Measurements from ENCODE around the gene NR6A1. TPM values are rescaled to one million over a fixed set of nuclear protein-coding genes. Genes with fewer than 3 reads are reported as not detected.

The NR6A1 gene
- total RNA-seq, 1 donor from 2014 or later = 0.72 TPM

DNA sequence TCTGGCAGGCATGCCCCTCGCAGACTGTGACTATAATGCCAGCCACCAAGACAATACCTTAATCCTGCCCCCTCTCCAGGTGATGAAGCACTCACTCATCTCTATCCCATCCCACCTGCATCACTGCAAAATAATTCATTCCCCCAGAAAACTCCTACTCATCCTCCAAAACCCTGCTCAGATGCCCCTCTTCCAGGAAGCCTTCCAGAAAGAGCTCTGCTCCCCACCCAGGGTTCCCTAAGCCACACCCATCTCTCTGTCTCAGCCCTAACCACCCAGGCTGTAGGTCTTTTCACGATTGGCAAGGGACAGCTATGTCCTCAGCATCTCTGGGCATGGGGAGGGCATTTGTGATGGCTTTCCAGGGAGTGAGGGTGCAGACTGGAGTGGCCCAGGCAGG, 281.1 kb downstream of the NR6A1 start:
- no peak for DNase-seq (ENCODE audit: low spot score)

DNA sequence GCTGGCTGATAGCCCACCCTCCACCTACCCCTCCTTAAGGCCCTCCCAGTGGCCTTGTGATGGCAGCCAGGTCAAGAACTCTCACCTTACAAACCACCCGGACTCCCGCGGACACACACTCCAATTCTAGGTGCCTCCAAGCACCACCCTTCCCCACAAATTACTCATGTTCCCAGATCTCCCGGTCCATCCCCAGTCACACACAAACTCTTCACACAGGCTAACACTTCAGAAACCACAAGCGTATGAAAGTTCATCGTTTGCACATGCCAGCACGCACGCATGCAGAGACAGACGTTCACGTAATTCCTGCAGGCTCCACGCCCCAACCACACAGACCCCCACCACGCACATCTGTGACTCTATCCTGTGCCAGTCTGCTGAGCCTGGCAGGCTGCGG, 281.9 kb downstream of the NR6A1 start:
- no peak for DNase-seq (ENCODE audit: low spot score)

DNA sequence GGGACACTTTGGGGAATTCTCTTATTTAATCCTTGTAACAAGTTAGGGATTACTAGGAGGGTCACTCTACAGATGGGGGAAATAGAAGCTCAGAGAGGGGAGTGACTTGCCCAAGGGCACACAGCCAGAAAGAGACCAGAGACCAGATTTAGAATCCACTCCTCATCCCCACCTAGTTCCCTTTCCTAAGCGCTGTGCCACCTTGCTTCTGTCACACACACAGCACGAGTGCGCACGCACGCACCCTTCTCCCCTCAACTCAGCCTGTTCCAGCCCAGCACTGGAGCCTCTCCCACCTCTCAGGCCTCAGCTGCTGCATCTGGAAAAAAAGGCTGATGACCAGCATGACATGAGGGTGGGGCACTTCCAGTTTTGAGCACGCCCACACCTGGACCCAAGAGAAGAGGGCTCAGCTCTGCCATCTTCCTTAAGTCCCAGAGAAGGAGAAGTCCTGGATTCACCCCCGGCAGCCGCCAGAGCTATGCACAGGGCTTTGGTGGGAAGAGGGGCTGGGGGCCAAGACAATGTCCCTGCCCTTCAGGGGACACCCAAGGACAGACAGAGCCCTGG, 282.4 kb downstream of the NR6A1 start:
- DNase-seq (ENCODE audit: low spot score) = no peak

DNA sequence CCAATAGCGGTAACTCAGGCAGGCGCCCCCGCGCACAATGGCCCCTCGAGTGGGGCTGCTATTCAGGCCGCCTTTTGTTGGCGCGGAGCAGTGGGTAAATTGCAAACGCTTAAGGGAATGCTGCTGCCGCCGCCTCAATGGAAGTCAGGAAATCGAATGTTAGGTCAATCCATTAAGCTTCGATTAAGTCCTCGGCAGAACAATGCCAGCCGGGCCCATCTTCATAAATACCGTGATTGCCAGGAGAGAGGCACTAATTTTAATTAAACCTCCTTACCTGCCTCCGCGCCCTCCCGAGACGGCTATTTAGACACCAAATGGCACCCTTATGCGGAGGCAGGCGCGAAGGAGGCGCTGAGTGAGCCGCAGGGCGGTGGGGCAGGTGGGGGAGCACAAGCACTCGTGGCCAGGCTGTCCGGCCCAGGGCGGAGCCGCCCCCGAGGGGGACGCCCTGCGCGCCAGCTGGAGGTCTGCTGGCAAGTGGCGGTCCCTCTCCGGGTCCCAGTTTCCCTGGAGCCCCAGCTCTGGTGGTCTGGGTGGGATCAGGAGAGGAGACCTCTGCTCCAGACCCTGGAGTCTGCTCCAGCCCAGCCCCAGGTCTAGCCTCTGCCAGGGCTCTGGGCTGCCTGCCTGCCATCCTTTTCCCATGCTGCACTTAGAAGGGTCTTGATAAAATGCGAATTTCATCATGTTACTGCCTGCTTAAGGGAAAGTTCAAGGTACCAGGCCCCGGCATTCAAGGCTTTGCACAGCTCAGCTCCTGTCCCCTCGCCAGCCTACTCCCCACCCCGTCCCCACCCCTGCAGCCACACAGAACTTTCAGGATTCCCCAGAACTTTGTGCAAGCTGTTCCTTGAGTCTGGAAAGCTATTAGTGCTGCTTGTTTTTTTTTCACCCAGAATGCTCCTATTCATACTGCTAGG, 283.6 kb downstream of the NR6A1 start:
- no peak for DNase-seq (ENCODE audit: low spot score)

DNA sequence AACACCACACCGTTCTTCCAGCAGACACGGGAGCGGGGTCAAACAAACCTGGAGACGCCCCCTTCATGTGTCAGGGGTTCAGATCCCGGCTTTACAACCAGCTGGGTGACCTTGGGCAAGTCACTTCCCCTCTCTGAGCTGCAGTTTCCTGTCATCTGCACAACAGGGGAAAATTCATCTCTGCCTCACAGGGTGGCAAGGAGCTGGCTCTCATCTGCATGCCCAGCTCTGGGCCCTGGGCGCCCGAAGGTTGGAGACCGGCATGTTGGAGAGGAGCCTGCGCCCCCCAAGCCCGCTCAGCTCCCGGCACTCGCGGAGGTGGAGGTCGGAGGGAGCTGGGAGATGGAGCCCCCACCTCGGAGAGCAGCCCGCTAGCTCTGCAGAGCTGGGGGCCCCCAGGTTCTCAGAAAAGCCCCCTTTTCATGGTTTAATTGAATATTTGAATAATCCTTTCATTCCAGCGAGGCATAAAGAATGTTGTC, 284.3 kb downstream of the NR6A1 start:
- no peak for DNase-seq (ENCODE audit: low spot score)

DNA sequence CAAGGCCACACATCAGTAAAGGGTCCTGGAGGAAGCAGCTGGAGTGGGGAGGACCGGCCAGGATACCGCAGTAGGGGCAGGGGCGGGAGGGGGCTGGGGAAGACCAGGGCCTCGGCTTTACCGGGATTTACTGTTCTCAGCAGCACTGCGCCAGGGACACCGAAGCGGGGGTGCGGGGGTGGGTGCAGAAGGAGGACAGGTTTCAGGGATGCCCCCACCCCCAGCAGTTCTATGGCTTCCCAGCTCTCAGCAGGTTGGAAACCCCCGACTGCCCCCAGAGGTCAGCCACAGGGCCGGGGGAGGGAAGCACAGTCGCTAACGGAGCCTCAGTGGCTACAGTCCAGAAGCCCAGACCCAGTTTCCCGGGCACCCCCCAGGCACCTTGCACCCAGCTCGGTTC, 285.2 kb downstream of the NR6A1 start:
- DNase-seq (ENCODE audit: low spot score) = no peak

DNA sequence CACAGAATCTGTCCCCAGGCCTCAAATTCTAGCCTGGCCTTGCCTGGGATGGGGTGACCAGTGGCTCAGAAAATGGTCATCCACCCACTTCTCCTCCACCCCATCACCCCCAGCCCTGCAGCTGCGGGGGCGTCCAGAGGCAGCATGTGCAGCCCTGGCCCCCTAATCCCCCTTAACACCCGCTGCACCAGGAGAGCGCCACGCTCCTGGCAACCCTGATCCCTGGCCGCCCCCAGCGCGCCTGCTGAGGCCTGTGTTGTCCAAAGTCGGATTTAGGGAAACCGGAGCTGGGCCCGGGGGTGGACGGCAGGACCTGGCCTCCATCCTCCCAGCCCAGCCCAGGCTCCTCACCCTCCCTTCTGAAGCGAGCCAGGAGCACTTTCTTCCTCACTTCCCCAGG, 285.9 kb downstream of the NR6A1 start:
- no peak for DNase-seq (ENCODE audit: low spot score)

DNA sequence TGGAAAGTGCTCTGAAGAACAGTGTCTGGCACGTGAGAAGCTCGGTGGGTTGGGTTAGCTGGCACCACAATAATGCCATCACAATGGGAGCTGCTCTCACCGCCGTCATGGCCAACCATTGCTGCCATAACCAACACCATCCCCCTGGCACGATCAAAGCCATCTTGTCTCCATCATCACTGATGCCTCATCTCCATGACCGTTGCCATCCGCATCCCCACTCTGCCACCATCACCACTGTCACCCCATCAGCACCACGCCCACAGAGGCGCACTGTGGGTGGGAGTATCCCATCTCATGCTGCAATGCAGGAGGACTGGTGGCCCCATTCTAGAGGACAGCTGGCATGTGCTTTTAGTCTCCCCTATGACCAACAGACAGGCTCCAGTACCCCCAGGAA, 287.6 kb downstream of the NR6A1 start:
- DNase-seq (ENCODE audit: low spot score) = no peak

DNA sequence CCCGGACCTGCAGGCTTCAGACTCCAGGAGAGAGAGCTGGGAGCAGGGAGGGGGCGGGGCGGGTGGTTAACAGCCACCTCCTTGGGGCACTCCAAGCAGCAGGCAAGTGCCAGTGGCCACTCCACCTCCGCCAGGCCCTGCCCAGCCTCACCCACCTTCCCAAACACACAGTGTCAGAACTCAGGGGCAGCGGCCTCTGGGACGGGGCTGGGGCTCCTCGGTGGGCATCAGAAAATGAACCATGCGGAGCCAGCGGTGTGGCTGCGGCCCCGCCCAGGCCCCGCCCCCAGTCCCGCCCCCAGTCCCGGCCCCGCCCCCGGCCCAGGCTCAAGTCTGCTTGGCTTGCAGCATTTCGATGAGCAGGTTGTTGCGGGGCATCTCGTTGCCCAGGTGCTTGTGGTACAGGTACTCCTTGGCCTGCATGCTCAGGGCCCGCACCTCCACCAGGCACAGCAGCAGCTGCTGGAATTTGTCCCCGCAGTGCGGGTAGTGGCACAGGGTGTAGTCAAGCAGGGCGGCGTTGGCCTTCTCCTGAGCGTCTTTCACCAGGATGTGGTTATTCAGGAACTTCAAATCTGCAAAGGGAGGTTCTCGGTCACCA, 288.6 kb downstream of the NR6A1 start:
- no peak for DNase-seq (ENCODE audit: low spot score)

DNA sequence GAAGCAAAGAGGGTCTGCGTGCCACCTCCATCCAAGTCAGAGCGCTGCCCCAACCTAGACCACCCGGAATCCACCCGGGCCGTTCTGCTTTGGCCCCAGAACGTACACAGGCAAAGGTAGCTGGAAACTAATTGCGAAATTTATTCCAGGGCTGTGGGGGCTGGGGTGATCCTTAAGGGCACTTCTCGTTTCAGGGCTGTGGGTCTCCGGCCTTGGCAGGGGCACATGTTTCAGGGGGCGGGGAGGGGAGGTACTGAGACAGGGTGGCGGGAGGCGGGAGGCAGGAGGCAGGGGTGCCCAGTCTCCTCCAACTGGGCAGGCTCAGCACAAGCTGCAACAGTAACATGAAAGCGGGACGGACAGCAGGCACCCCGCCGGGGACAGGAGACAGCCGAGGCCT, 290.0 kb downstream of the NR6A1 start:
- DNase-seq (ENCODE audit: low spot score) = no peak

DNA sequence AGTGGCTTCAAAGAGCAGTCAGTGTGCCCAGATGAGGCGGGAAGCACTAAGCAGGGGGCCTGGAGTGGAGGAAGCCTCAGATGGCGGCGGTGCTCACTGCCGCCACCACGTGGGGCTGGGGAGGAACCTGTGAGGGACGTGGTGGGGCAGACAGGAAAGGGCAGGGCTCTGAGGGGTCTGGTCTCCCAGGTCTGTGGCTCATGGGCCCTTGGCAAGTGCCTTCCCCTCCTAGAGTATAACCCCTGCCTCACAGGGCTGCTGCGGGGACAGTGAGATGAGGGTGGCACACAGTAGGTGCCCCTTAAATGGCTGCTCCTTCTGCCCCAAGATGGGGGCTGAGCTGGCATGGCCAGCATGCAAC, 290.5 kb downstream of the NR6A1 start:
- DNase-seq (ENCODE audit: low spot score) = no peak

DNA sequence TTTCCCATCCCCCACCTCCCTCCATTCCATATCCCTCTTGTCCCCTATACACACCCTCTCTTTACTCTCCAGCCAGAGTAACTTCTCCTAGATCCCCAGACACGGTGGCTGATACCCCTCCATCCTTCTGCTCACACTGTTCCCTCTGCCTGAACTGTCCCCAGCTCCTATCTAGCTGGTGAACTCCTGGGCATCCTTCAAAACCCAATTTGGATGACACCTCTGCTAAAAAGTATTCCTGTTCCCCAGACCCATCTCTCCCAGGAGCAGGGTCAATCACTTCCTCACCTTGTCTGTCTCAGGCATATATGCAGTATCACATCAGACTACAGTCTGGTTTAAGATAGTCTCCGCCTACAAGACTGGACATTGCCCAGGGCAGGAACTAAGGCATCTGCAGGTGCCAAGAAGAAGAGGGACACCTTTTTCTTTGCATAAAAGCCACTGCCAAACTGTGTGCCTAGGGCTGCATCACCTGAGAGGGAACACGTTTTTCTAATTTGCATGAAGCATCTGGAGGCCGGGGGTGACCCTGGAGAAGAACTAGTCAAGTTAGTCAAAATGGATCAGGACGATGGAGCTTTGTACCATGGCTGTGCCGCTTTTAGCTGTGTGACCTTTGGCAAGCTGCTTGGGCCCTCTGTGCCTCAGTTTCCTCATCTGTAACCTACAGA, 291.0 kb downstream of the NR6A1 start:
- DNase-seq (ENCODE audit: low spot score) = no peak

DNA sequence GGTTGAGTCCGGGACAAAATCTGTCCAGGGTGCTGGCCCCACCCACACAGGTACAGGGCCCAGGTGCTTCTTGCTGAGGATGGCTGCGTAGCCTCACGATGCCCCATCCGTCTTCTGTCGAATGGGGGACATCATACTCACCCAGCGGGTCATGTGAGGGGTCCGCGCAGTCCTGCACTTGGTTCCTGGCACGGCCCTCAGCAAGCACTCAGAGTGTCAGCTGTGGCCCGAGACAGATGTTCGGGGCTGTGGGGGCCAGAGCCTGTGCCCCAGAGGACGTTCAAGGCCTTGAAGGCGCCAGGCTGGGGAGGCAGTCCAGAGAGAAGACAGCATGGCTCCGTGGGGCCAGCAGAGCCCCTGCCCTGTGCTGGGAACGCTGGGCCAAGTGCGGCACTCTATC, 291.7 kb downstream of the NR6A1 start:
- no peak for DNase-seq (ENCODE audit: low spot score)

DNA sequence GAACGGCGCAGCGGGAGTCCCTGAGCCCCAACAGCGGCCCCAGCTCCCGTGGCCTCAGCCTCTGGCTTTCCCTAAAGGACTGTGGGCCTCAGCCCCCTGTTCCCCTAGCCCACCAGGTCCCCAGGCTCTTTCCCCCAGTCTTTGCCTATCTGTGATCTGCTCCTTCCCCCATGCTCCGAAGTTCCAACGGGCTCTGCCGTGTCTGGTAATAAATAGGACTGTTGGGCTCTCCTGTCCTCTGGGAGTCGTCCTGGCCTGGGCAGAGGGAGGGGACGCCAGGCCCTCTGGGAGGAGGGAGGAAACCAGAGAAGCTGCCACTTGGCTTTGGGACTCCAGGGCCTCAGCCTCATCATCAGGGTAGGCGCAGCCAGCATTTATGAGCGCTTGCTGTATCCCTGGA, 292.8 kb downstream of the NR6A1 start:
- no peak for DNase-seq (ENCODE audit: low spot score)

DNA sequence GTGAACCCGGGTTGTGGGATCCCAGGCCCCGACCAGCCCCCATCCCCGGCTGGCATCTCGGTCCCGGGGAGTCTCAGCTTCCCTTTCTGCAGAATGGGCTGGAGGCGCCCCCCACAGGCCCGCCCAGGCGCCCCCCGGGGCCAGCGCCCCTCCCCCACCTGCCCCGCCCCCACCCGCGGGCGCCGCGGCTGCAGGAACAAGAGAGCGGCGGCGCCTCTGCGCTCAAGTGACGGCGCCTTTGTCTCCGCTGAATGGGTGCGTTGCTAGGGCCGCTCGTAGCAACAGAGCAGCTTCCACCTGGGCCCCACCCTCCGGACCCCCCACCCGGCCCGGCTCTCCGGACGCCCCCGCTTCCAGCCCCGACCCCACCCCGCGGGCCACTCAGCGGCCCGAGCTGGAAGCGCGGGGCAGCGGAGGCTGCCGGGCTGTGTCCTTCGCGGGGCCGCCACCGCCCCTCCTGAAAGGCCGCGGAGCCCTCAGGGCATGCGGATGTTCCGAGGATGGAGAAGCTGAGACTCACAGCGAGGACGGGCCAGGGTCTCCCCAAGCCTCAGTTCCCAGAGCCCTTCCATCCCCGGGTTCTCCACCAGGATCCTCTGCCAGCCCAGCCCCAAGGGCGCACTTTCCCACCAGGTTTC, 293.3 kb downstream of the NR6A1 start:
- no peak for DNase-seq (ENCODE audit: low spot score)

DNA sequence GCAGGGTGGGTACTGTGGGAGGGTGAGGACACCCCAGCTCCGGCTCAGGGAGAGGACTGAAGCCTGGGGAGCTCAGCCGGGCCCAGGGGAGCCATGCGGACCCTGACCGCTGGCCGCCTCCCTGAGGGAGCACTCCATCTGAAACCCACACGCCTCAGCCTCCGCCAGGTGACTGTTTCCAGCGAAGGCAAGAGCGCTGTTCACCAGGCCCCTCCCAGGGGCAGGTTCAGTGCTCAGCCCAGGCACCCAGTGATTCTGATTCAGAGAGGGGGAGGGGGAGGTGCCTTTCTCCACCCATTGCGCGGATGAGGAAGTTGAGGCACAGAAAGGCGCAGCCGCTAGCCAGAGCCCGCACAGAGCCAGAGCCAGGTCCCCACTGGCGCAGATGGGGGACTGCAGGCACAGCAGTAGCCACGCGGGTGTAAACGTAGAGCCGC, 293.9 kb downstream of the NR6A1 start:
- no peak for DNase-seq (ENCODE audit: low spot score)

DNA sequence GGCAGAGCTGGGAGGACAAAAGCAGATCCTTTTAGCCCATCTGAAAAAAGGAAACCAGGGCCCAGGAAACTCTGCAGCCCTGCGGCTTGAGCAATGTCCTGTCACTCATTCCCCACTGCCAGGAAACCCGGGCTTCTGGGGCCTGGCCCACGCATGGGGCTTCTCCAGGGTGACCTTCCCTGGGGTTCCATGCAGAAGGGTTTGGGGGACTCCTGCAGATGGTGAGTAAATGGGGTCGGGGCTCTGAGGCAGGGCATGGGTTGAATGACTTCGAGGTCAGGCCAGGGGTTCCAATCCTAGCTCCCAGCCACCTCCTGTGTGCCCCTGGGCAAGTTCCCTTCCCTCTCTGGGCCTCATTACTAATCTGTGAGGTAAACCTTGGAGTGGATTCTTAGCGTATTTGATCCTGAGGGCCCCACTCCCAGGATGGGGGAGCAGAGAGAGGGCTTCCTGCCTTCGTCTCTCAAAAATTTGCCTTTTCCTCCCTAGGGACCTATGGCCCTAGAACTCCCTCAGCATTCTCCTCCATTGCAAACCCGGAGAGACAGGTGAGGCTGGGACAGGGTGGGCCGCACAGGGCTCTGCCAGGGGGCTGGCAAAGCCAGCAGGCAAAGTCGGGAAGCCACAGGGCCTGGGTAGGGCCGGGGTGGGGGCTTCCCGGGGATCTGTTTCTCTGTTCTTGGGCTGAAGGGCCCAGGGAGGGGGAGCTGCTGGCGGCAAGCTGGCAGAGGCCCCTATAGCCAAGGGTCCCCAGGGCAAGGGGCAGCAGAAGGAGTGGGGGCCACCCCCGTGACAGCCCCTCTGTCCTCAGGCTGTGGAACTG, 295.0 kb downstream of the NR6A1 start:
- DNase-seq (ENCODE audit: low spot score) = no peak

DNA sequence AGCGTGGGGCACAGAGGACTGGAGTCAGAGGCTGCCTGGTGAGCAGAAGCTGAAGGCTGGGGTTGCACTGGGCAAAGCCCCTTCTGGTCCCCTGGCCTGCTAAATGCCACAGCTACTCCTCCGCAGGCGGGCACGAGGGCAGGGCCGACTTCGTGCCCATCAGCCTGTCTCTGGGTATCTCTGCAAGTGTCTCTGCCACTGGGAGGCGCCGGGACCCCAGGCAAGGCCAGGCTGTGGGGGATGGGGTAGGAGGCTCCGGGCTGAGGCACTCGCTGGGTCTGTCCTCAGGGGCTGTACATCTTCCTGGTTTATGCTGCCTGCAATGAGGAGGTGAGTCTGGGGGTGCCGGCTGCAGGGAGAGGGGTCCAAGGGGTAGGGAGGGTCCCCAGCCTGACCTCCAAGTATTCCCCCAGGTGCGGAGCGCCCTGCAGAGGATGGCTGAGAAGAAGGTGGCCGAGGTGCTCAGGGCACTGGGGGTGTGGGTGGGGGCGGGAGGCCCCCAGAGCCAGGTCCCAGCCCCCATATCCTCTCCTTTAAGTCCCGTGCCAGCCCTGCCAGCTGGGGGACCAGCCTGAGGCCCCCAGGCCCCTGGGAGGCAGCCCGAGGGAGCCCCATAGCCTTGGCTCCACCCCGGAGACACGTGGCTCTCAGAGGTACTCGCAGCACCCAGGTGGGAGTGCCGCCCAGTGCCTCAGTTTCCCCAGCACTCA, 295.8 kb downstream of the NR6A1 start:
- DNase-seq (ENCODE audit: low spot score) = no peak

DNA sequence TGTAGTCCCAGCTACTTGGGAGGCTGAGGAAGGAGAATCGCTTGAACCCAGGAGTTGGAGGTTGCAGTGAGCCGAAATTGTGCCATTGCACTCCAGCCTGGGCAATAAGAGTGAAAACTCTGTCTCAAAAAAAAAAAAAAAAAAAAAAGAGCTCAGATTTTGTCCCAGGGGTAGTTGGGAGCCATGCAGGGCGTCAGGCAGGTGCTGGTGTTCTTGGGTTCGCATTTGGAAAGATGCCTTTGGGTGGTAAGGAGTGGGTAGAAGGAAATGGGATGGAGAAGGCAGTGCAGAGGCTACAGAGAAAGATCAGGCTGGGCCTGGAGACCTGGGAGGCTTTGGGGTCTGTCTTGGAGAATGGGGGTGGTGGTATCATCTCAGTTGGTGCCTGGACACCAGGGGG, 297.0 kb downstream of the NR6A1 start:
- DNase-seq (ENCODE audit: low spot score) = no peak

DNA sequence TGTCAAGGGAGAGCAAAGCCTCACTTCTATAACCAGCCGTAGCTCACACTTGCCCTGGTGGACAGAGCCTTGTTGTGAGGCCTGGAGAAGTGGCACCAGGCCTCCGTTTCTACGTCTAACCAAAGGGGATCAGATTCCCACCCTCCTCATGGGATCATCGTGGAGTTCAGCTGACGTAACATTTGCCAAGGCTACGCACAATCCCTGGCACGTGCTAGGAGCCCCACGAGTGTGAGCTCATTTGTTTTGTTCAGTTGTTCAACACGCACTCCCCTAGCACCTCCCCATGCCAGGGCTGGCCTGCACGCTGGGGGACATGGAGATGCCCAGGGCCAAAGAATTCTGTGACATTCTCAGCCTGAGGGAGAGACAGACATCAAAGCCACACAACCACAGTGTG, 297.8 kb downstream of the NR6A1 start:
- DNase-seq (ENCODE audit: low spot score) = no peak

Data from umbilical cord (tissue), 2 donors.